Epidermal melanocyte (primary cell): ENCODE measurements around the gene NAA10.

ENCODE experiments used
- DNase-seq: peaks from one replicate; pipeline ENCODE4 v3.0.0; 2011; ENCODE audit warnings: low spot score; ENCODE audit not compliant: insufficient read length

Gene NAA10

DNA sequence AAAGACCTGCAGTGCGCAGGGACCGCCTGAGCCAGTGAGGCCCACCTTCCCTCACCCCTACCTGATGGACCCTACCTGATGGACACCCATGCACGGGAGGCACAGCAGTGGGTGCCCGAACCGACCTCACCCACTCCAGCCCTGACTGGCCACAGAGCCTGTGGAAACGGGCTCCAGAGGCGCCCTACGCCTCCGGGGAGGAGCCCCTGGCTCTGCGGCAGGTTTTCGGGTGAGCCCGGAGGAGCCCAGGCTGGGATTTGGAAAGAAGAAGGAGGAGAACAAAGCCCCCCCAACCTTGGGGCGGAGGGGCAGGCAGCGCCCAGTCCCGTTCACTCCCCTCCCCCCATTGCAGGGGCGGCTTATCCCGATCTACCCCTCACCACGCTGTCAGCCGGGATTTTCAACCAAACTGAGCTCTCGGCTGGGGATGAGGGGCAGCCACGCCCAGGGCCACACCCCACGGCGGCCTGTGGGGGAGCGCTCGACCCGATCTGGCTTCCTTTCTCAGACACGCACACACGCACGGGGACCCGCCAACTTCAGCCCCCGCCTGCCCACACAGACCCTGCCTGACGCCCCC lies 49.5 kb downstream of the NAA10 start:
- no peak for DNase-seq

DNA sequence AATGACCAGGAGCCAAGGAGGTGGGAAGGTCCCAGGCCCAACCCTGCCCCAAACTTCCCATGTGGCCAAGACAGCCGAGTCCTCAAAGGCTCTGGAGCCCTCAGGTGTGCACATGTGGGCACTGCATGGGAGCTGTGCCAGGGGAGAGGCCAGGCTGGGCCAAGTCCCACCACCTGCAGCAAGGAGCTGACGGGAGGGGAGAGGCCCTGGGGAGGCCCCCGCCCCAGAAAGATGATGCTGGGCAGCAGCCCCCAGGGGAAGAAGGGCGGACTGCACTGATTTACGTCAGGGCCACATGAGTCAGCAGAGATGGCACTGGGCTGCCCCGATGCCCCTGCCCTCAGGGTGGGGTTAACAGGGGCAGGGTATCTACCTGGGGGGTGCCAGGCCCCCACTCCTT lies 50.2 kb downstream of the NAA10 start:
- DNase-seq: no peak

DNA sequence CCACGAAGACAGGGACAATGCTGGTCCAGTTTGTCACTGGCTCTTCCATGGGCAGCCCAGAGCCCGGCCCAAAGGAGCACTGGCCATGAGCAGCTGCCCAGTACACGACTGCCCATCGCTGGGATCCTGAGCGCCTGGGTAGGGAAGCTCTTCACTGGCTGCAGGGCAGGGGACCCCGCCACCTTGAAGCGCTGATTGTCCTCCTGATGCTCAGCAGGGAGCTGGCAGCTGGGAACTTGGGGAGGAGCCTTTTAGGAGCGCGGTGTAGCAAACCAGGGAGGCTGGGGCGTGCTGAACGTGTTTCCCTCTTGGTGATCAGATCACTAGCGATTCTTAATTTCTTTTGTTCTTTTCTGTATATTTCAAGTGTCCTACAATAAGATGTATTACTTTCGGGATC lies 50.7 kb downstream of the NAA10 start:
- DNase-seq: no peak

DNA sequence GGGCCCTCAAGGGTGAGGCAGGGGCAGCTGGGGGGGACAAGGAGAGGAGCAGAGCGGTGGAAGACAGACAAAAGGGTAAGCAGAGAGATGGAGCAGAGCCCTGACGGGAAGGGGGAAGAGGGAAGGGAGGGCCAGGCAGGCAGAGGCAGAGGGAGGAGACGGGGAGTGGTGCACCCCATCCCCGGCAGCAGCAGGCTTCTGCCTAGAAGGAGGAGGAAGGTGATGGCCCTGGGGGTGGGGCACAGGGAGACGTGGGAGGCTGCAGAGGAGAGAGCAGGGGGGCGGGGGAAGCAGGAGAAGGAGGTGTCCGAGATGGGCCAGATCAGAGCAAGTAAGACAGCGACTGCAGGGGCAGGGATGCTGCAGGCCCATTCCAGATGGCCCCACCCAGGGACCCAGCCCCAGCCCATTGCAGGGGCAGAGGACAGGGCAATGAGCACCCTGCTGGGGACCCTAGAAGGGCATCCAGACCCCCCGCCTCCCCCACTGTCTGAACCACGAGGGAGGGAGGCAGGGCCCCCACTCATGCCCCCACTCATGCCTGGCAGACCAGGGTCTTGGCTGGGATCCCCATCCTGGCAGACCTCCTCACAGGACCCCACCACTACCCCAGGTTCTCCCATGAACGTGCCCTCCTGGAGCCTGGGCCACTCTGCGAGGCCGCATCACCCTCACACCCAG lies 51.5 kb downstream of the NAA10 start:
- DNase-seq: no peak

DNA sequence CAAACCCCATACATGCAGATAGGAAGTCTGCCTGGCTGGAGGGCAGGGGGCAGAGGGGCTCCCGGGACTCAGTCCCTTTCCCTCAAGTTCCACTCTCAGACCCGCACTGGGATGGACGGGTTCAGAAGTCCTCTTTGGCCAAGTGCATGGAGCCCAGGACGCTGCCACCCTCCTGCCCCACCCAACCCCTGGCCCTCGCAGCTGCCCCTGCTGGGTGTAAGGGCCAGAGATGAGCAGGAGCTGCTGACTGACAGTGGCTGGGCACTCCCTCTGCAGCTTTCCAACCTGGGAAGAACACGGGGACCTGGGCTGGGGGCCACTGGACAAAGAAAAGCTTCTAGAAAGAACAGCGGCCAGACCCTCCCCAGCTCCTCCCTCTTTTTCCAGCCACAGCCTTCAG lies 52.3 kb downstream of the NAA10 start:
- DNase-seq: no peak

DNA sequence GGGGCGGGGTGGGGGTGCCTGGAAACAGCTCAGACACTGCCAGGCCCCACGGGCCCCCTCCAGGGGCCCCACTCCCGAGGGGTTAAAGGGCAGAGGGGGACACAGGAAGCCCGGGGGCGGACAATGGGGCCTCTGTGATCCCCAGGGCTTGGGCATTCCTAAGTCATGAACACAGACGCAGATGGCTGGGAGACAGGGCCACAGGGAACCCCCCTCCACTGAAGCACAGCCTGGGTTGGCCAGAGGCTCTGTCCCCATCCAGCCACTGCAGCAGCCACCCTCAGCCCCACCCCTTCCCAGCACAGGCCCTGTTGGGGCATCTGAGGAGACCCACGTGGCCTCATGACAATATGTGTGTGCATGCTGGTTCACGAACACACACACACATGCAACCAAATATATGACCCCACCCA lies 52.7 kb downstream of the NAA10 start:
- no peak for DNase-seq

DNA sequence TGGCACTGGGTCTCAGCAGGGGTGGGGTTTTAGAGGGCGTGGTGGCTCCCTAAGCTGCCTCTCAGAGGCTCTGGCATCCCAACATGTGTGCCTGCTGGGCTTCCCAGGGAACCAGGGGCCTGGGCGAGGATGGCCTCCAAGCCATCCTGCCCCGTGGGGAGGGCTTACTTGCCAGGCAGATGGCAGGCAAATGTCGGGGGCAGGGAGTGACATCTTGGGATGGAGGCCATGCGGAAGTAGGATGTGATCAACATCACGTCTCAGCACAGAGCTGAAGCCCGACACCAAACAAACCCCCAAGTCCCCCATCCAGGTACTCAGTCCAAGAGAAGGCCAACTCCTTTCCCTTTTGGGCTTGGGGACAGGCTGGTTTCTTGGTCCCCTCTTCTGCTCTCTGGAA lies 53.6 kb downstream of the NAA10 start:
- DNase-seq: no peak

DNA sequence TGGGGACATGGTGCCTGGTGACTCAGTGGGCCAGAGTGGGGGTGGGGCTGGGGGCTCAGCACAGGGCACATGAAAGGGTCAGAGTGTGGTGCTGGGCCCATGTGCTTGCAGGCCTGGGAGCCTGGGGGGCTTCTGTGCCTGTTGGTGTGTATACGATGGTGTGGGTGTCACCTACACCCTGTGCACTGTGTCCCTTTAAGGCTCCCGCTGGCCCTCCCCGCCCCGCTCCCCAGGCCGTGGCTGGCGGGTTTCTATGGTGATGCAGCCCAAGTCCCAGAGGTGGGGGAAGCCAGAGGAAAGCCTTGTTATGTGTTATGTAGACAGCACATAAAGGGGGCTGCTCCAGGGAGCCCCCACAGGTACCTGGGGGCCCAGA lies 54.4 kb downstream of the NAA10 start:
- DNase-seq: no peak

DNA sequence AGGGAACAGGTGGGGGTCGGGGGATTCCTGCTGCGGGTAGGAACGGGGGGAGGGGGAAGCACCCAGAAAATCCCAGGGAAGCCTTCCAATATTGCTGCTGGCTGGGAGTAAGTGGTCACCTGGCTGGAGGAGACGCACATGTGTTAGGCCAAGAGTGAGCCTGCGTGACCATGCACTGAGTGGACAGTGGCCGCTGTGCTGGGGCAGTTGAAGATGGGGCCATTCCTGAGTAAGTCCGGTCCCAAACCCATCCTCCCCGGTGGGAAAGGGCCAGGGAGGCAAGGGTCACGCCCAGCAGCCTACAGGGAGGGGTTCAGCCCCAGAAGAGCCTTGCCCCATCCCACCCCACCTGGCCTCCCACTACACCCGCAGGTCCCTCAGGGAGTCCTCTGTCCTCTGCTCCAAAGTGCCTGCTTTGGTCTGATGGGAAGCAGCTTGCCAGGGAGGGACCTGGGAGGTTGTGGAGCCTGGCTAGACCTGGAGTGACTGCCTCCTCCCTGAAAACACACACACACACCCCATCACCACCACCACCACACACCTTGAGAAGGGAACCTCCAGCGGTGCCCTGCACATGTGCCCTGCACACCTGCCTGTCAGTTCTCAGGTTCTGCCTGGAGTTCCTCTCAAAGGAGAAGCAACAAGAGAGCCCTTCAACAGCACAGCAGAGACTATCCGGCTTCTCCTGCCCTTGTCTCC lies 54.9 kb downstream of the NAA10 start:
- no peak for DNase-seq
